ENCODE measurements around the gene DZANK1.

The DZANK1 gene

GRCh38 chr20:18436847-18437246 is 30.0 kb downstream of the DZANK1 start:
- Histone ChIP-seq H2AFZ (ENCODE audit: low read depth, low read length) (peak overlapping the region; percentile 29; the same call in 1 of the 2 replicates), H3K9ac (ENCODE audit: low read length) (no peak overlapping the region), H3K27me3 (ENCODE audit: low read depth, low read length) (no peaks in the 10 kb centered on the region), H3K36me3 (replicated peaks; ENCODE audit: low read depth, low read length) (no peaks in the 10 kb centered on the region), H3K79me2 (ENCODE audit: low read length) (no peaks in the 10 kb centered on the region), H3K9me3 (ENCODE audit: insufficient read depth, low read length) (no peaks in the 10 kb centered on the region), H3K4me1 (ENCODE audit: low read length) (peaks cover 7% of the 10 kb centered on the region), H3K27ac (ENCODE audit: low read length) (no peak overlapping the region), H4K20me1 (ENCODE audit: insufficient read depth, low read length) (no peaks in the 10 kb centered on the region), H3K4me3 (ENCODE audit: low read length) (no peak overlapping the region), H3K4me2 (ENCODE audit: low read length) (peak overlapping the region; percentile 1; the same call in 1 of the 2 replicates)
- TF ChIP-seq EZH2phosphoT487 (IDR thresholded peaks at IDR 0.05; ENCODE audit: low read depth), result no peak
- TF ChIP-seq CTCF (IDR thresholded peaks at IDR 0.05; ENCODE audit: low read depth, low read length), result no peak

- H3K9me3 ChIP-seq (ENCODE audit: insufficient read depth, low read length), result no peaks in the 10 kb centered on the region
- no peaks in the 10 kb centered on the region for H3K79me2 ChIP-seq (ENCODE audit: low read length)
- H3K4me3 ChIP-seq (ENCODE audit: low read length), result no peak overlapping the region
- H3K36me3 ChIP-seq (replicated peaks; ENCODE audit: low read depth, low read length), result no peaks in the 10 kb centered on the region
- no peak overlapping the region for H3K9ac ChIP-seq (ENCODE audit: low read length)
- no peaks in the 10 kb centered on the region for H3K4me1 ChIP-seq (ENCODE audit: low read length)
- no peaks in the 10 kb centered on the region for H3K27me3 ChIP-seq (ENCODE audit: low read depth, low read length)
- TF ChIP-seq CTCF (IDR thresholded peaks at IDR 0.05; ENCODE audit: low read depth, low read length) (no peak), EZH2phosphoT487 (IDR thresholded peaks at IDR 0.05; ENCODE audit: low read depth) (no peak)
- H4K20me1 ChIP-seq (ENCODE audit: insufficient read depth, low read length), result no peaks in the 10 kb centered on the region
- no peak overlapping the region for H2AFZ ChIP-seq (ENCODE audit: low read depth, low read length)
- no peak overlapping the region for H3K27ac ChIP-seq (ENCODE audit: low read length)
- H3K4me2 ChIP-seq (ENCODE audit: low read length), result no peak overlapping the region
Observed at GRCh38 chr20:18431206-18431605, 35.6 kb downstream of the DZANK1 start.

GRCh38 chr20:18430172-18430826 is 36.5 kb downstream of the DZANK1 start:
- Histone ChIP-seq H3K36me3 (replicated peaks; ENCODE audit: low read depth, low read length) (no peaks in the 10 kb centered on the region), H3K4me1 (ENCODE audit: low read length) (no peaks in the 10 kb centered on the region), H3K9ac (ENCODE audit: low read length) (no peak overlapping the region), H3K4me3 (ENCODE audit: low read length) (no peak overlapping the region), H4K20me1 (ENCODE audit: insufficient read depth, low read length) (no peaks in the 10 kb centered on the region), H3K4me2 (ENCODE audit: low read length) (no peak overlapping the region), H2AFZ (ENCODE audit: low read depth, low read length) (no peak overlapping the region), H3K27me3 (ENCODE audit: low read depth, low read length) (no peaks in the 10 kb centered on the region), H3K79me2 (ENCODE audit: low read length) (no peaks in the 10 kb centered on the region), H3K9me3 (ENCODE audit: insufficient read depth, low read length) (no peaks in the 10 kb centered on the region), H3K27ac (ENCODE audit: low read length) (no peak overlapping the region)
- TF ChIP-seq CTCF (IDR thresholded peaks at IDR 0.05; ENCODE audit: low read depth, low read length), result no peak
- no peak for TF ChIP-seq EZH2phosphoT487 (IDR thresholded peaks at IDR 0.05; ENCODE audit: low read depth)

- no peaks in the 10 kb centered on the region for H3K36me3 ChIP-seq (replicated peaks; ENCODE audit: low read depth, low read length)
- H3K4me1 ChIP-seq (ENCODE audit: low read length), result no peaks in the 10 kb centered on the region
- no peaks in the 10 kb centered on the region for H4K20me1 ChIP-seq (ENCODE audit: insufficient read depth, low read length)
- H3K27me3 ChIP-seq (ENCODE audit: low read depth, low read length), result no peaks in the 10 kb centered on the region
- no peak overlapping the region for H3K4me2 ChIP-seq (ENCODE audit: low read length)
- no peak for TF ChIP-seq CTCF (IDR thresholded peaks at IDR 0.05; ENCODE audit: low read depth, low read length)
- TF ChIP-seq EZH2phosphoT487 (IDR thresholded peaks at IDR 0.05; ENCODE audit: low read depth), result no peak
- no peak overlapping the region for H2AFZ ChIP-seq (ENCODE audit: low read depth, low read length)
- H3K27ac ChIP-seq (ENCODE audit: low read length), result no peak overlapping the region
- no peaks in the 10 kb centered on the region for H3K79me2 ChIP-seq (ENCODE audit: low read length)
- no peaks in the 10 kb centered on the region for H3K9me3 ChIP-seq (ENCODE audit: insufficient read depth, low read length)
- no peak overlapping the region for H3K4me3 ChIP-seq (ENCODE audit: low read length)
- H3K9ac ChIP-seq (ENCODE audit: low read length), result no peak overlapping the region
Observed at GRCh38 chr20:18428490-18429173, 38.2 kb downstream of the DZANK1 start.

Data from OCI-LY3 (cell line).